ENCODE data around the gene RECK.
A peak's percentile ranks its signal among the peaks of the same experiment; 100 is the strongest.
"Not testable (repeated sequence)": the region's sequence is repeated elsewhere in the genome, so short reads cannot be mapped to it uniquely, and the experiment has no call there.

Gene RECK

DNA sequence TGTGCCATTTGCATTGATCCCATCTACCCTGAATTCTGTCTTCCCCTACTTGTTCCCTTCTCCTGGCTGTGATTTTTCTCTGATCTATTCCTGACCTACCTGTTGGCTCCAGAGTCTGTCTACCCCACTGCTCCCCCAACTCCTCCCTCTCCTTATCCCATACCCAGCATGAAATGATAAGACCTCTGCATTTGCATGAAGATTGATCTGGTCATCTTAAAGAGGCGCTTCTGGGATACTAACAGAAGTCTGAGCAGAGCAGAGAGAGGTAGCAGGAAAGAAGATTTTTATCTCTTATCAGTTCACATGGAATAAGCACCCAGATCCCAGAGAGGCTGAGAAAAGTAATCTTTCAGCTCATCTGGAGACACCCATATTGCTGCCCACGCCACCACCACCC, 81.5 kb downstream of the RECK start:
- no peak for DNase-seq (ENCODE audit: low spot score)

DNA sequence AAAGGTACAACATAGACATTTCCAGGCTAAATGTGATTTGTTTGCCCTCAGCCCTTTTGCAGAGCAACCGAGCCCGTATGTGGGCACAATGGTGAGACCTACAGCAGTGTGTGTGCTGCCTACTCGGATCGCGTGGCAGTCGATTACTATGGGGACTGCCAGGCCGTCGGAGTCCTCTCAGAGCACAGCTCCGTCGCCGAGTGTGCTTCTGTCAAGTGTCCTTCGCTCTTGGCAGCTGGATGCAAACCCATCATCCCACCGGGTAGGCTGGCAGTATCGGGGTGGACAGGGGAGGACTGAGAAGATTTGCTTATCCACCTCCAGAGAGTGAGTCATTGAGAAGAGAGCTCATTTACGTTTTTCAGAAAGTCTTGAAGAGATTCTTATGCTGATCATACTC, 82.0 kb downstream of the RECK start:
- DNase-seq (ENCODE audit: low spot score): no peak

DNA sequence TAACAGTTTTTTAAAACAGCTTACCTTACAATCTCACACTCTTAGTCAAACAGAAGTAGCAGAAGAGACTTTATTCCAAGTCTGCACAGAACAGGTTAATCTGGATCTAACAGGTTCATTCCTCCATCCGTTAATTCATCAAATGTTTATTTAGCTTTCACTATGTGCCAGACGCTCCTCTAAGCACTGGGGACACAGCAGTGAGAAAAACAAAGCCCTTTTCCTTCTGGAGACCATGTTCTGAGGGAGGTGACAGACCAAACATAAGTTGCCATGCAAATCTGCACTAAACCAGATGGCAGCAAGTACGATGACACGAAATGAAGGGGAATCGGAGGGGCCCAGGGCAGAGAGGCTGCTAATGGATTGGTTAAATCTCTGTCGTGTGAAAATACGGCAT, 82.8 kb downstream of the RECK start:
- DNase-seq (ENCODE audit: low spot score): no peak

DNA sequence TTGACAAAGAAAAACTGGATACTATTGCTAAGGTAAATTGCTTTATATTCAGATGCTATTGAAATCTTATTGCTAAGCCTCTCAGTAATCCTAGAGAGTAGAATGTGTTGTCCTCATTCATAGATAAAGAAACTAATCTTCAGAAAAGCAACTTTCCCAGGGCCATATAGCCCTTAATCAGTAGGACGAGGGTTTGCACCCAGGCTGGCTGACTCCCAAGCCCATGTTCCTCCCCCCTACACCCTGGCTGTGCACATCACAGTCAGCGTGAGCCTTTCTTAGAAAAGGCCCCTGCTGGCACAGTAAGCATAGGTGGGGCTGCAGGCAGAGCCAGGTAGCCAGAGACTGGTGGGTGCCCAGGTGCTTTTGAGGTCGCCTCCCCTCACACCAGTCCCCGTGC, 84.0 kb downstream of the RECK start:
- DNase-seq (ENCODE audit: low spot score): no peak

DNA sequence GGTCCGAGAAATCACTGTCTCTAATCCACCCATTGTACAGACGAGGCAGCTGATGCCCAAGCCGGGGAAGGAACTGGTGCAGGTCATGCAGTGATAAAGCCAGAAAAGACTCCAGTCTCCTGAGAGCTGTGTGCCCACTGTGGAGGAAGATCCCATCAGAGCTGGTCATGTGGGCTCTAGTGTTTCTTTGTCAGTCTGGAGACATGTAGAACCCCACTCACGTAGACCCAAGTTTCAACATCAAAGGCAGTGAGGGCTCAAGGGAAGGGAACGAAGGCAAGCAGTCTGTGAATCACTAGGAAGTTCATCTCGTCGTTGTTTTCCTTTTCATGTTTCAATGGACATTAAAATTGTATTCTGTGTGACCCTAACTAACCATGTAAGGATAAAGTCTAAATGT, 85.3 kb downstream of the RECK start:
- DNase-seq (ENCODE audit: low spot score): no peak

DNA sequence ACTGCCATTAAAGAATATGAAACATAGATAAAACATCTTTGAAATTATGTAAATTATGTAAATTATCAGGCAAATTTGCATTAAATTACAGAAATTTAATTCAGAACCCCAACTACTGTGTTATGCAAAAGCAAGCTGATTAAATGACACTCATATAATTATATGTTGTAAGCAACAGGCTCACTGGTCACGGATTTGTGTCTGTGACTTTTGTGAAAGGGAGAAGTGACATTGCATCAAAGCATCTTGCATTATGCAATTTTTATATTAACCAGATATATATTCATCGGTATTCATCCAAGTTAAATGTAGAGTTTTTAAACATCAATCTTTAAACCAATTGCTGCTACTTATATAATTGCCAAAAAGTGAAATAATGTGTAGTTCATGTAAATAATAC, 86.8 kb downstream of the RECK start:
- DNase-seq (ENCODE audit: low spot score): no peak

DNA sequence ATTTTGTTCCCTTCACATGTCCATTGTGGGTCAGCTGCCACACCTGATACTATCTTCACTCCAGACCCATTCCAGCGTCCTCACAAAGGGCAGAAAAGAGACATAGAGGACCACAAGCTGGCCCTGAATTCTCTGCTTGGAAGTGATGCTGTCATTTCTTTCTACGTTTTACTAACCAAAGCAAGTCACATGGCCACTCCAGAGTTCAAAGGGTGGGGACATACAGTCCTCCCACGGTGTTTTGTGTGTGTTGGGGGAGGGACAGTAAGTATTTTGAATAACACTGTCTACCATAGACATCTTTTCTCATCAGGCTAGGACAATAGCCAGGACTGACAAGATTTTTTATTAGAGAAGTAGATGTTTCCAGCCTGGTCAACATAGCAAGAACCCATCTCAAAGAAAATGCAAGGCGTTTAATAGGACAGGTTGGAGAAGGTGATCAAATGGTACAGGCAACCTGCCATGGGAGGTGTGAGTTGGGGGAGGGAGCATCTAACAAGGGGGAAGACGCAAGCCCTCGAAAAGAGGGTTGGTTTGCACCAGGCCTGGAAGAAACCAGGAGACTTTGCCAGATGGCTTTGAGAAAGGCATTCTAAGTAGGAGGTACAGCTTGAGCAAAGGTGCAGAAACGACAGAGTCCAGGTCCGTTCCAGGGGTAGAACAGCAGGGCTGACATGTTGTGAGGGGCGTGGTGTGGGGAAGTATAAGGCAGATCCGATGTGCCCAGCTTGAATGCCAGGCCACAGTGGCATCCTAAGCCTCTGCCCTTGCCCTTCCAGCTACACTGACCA, 88.5 kb downstream of the RECK start:
- DNase-seq (ENCODE audit: low spot score): no peak

DNA sequence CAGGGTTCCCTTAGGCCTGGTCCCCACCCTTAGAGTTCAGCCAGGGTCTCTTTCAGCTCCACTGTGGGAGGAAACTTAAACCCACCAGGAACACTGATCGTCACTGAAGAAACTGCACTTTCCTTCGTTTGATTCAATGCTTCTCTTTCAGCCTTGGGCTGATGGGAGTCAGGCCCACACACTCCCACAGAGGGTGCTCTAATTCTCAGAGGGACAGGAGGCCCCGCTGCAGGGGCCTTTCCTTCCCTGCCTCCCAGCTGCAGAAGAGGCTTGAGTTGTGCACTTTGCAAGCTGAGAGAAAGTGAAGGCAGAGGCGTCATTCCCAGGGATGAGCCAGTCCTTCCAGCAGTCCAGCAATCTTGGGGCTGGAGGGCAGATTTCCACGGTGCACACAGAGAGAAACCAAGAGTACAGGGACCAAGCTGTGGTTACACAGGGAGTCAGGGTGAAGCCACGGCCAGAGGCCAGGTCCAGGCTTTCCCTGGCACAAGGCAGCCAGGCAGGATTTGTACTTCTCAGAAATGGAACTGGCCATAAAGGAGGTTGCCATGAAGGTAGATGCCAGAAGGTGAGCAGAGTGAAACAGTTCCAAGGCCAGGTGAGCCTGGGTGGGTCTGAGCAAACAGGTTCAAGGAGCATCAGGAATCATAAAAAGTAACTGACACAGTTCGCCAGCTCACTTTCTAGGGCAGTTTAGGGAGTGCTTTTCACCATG, 89.5 kb downstream of the RECK start:
- no peak for DNase-seq (ENCODE audit: low spot score)

DNA sequence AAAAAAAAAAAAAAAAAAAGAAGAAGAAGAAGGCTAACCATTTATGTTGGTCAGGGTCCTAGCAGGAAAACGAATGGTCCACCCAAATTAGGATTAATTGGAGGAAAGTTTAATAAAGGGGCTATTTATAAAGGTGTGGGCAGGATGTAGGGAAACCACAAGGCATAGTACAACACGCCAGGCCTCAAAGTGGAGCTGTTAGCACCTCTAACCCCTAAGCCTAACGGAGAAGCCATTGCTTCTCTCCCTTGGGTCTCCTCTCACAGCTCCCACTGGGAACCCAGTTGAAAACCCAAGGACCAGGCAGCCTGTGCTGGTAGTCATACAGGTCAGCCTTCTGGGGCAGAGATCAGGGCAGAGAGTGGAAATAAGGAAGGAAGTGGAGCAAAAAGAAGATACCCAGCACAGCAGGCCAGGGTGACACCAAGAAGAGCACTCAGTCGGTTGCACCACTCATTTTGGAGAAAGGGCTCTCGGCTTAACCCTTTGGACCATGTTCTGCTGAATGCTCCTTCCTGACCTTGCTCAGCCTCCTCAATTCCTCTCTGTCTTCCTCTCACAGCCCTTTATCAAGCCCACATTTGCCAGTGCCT, 91.0 kb downstream of the RECK start:
- DNase-seq (ENCODE audit: low spot score): no peak

DNA sequence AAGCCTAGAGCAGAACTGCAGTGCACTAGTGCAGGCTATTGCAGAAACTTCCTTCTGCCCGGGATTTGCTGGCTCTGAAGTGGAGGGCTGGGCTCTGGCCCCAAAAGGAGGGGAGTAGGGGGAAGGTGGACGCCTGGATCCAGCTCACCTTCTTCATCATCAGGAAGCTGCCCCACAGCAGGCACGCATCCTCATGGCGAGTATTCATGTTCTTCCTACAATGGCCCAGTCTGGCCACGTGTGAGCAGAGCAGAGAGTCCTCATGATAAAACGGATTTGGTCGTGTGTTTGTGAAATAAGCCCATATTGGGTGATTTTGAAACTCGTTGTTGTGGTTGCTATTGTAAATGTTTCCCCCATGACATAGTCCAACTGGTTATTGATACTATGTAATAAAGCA, 91.6 kb downstream of the RECK start:
- DNase-seq (ENCODE audit: low spot score): no peak

DNA sequence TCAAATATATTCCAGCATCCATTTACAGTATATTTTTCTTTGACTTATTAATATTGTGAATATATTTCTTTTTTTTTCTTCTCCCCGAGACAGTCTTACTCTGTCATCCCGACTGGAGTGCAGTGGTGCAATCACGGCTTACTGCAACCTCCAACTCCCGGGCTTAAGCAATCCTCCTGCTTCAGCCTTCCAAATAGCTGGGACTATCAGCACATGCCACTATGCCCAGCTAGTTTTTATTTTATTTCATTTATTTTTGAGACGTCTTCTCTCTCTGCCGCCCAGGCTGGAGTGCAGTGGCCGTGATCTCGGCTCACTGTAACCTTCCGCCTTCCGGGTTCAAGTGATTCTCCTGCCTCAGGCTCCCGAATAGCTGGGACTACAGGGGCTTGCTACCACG, 92.4 kb downstream of the RECK start:
- no peak for DNase-seq (ENCODE audit: low spot score)

DNA sequence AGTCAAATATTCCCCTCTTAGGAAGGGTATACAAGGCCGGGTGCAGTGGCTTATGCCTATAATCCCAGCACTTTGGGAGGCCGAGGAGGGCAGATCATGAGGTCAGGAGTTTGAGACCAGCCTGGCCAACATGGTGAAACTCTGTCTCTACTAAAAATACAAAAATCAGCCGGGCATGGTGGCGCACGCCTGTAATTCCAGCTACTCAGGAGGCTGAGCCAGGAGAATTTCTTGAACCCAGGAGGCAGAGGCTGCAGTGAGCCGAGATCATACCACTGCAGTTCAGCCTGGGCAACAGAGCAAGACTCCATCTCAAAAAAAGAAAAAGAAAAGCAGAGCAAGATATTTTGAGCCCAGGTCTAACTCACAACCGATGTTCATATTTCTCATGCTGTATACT, 95.0 kb downstream of the RECK start:
- not testable (repeated sequence) for DNase-seq (ENCODE audit: low spot score)

DNA sequence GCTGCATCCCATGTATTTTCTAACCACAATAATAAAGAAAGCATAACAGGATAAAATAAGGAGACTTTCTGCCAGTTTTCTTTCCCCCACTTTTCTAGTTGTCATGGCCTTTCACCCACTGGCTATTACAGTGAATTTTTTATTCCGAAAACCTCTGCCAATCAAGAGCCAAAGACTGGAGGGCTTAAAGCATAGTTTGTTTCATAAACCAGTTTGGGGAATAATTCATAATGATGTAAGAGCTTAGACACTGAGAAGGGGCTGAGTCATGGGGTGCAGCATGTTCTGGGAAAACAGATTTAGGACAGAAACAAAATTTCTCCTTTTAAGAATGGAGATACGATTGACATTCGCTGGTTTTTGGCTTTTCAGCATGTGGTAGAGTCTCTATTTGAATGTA, 95.4 kb downstream of the RECK start:
- no peak for DNase-seq (ENCODE audit: low spot score)

DNA sequence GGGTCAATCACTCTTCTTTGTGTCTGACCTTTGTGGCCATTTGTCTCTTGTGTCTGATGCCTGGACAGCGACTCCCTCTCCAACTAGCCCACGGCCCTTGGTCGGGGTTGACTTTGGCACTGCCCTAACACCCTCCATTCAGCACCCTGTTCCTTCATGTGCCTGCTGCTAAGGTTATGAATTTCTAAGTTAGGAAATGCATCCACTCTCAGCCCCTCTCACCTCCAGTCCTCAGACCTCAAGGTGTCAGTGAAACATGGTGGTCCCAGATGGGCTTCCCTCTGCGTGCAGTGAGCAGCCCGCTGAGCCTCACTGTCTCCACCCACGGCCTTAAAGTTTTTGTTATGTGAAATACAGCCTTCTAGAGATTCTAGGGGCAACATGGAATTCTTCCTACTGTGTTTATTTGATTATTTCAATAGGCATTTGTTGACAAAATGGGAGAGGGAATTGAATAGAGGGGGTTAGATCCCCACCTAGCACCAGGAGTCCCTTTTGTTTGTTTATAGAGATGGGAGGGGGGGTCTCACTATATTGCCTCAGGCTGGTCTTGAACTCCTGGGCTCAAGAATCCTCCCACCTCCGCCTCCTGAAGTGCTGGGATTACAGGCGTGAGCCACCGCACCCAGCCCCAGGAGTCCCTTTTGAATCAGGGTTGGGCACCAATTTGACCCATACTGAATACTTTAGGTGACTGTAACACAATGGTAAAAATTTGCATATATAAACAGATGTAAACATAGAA, 98.2 kb downstream of the RECK start:
- no peak for DNase-seq (ENCODE audit: low spot score)

DNA sequence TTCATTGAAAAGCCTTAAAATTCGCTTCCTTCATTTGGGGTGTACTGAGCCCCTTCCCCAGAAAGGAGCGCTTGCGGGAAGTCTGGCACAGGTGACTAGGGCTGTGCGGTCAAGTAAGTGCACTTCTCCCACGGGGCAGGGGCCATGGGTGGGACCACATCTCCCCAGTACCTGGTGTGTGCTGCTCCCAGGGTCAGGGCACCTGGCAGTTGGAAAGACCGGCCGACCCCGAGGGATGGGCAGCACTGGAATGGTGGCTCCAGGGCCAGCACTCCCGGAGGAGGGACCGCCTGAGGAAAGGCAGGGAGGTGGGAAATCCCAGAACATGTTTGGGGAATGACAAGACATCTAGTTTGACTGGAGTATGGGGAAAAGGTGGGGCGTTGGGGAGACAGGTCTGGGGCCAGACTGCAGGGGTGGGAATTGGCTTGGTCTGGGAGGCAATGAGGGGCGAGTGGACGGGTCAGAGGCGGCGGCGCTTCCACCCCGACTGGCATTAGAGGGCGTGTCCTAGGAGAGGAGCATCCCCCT, 99.1 kb downstream of the RECK start:
- no peak for DNase-seq (ENCODE audit: low spot score)

DNA sequence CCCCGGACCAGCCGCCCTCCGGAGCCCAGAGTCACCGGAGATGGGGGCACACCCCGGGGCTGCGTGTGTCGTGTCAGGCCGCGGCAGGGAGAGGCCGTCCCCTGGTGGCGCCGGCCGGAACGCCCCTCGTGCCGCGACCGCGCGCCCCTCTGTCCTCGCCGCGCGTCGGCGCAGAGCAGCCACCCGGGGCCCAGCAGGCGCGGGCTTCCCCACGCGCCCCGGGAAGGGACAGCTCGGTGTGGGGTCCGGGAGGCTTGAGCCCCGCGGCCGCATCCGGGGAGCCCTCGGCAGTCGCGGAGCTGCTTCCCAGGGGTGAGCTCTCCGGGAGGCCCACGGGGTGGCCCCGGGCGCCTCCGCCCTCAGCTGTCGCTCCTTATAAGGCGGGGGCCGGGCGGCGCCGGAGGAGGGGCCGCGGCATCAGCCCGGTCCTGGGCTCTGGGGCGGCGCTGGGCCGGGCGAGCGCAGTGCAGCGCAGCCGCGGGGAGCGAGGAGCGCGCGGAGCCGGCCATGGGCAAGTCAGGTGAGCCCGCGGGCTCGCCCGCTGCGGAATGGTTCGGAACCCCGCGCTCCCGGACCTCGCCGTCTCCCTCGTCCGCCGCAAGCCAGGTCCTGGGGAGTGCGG, 99.7 kb downstream of the RECK start, which contains the start of gene GLIPR2:
GLIPR2 (plus strand) TSS at position 462 of the 622 bp plus-strand sequence; CDS start at position 508, 46 bp downstream.
- peak; percentile 76 for DNase-seq (ENCODE audit: low spot score)

DNA sequence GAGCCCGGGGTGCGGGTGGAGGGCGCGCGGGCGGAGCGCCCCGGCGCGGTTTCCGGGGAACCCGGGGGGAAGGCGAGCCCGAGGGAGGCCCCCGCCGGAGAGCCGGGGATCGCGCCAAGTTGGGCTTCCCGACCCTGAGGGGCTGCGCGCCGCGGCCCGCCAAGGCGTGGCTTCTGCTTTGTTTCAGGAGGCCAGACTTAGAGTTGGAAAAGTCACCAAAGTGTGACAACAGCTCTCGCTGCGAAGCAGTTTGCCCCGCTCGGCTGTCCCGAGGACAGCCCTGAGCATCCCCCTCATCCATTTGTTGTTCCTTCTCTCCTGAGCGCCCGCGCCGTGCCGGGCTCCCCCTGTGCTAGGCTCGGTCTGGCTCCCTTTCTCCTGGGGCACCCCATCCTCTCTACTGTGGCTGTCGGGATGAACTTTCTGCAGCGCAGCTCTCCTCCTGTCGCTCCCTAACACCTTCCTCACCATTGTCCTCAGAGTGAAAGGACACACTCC, 100.2 kb downstream of the RECK start:
- DNase-seq (ENCODE audit: low spot score): no peak

DNA sequence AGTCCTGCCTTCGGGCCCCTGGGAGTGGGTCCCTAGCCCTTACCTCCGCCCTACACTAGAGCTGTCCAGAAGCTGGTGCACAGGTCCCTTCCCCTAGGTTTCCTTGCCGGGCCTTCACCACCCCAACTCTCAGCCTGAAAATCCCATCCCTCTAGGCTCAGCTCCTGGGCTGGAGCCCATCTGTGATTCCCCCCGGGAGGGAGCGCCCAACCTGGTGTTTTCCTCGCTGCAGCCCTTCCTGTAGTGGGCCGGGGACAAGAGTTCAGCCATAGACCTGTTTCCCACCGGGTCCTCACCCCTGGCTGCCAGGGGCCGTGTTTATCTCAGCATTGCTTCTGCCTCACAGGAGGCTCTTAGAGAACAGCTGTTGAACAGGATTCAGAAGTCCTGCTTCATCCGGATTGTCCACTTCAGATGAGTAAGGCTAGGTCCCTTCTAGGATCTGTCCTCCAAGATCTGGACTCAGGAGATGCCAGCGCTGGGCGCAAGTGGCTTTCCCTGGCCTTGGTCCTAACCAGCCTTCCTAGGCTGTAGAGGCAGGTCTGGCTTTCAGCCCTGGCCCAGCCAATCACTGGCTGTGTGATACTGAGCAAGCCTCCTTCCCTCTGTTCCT, 100.8 kb downstream of the RECK start:
- peak; percentile 51 for DNase-seq (ENCODE audit: low spot score)

DNA sequence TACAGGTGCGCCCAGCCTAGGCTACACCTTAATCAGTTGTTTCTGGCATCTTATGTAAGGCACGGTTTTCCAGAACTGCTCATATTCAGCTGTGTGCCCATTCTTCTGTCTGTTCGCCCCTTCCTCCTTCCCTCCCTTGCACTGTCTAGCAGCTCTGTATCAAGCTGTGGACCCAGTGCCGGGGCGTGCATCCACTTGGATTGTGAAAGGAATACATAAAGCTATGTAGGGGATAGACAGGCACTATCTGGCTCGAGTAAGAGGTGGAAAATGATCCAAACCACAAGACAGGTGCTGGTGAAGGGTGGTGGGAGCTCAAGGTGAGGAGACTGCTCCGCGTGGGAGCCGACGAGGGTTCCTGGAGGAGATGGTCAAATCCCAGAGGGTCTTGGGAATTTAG, 101.8 kb downstream of the RECK start:
- DNase-seq (ENCODE audit: low spot score): no peak

DNA sequence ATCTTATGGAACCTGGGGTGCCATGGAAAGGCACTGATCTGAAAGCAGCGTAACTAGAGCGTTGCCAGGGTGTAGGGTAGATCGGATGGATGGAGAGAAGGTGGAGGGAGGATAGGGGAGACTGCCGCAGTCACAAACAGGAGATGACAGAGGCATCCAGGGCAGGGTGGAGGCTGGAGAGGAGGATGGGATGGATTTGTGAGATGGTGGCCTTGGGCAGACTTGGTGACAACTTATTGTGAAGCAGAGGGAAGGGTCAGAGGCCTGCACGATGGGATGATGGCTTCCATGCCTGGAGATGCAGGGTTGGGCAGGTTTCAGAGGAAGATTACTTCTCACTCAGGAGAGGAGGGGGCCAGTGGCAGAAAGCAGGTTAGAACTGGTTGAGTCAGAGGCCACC, 102.2 kb downstream of the RECK start:
- DNase-seq (ENCODE audit: low spot score): no peak

Data from pons (tissue), 1 donor.